Myocyte (in vitro differentiated cells): ENCODE data around the gene NRAS. TPM values are rescaled to one million over a fixed set of nuclear protein-coding genes. Genes with fewer than 3 reads are reported as not detected.
A peak's percentile ranks its signal among the peaks of the same experiment; 100 is the strongest.
"Not testable (repeated sequence)": the region's sequence is repeated elsewhere in the genome, so short reads cannot be mapped to it uniquely, and the experiment has no call there.

ENCODE experiments used
- DNase-seq: peaks from one replicate; pipeline ENCODE4 v3.0.0-alpha.2; 2012; ENCODE audit warnings: low read depth
- polyA plus RNA-seq: library from polyadenylated mRNA; unstranded; fragments of >200 nt; gene quantifications from one replicate; pipeline ENCODE4 v1.2.1, GENCODE V29; 2012; ENCODE audit warnings: missing spikeins
- total RNA-seq: library from RNA; depleted of rRNA; stranded (reverse); fragments of >200 nt; gene quantifications from 2 replicates; pipeline ENCODE4 v1.2.3, GENCODE V29; 2014

Gene NRAS
- 57.6 and 70.7 TPM in 2 replicates for total RNA-seq
- polyA plus RNA-seq, result 22.2 TPM

- DNase-seq, result peak; percentile 94
These were observed at the start of gene NRAS for GRCh38 chr1:114716304-114717170. NRAS (minus strand) TSS chr1:114716771; CDS start chr1:114716160, 611 bp downstream.

GRCh38 chr1:114764689-114765088 is 48.1 kb upstream of the NRAS start:
- DNase-seq, result no peak

GRCh38 chr1:114758256-114758832 is 41.8 kb upstream of the NRAS start:
- DNase-seq, result peak; percentile 24

- DNase-seq, result peak; percentile 99
These were observed 41.1 kb upstream of the NRAS start, which contains the start of gene CSDE1 for GRCh38 chr1:114757455-114758255. CSDE1 (minus strand) TSS chr1:114757984; CDS start chr1:114739890, 18,094 bp downstream.

- DNase-seq, result peak; percentile 49
These were observed 40.4 kb upstream of the NRAS start for GRCh38 chr1:114756949-114757454.

GRCh38 chr1:114756009-114756892 is 39.7 kb upstream of the NRAS start:
- peak; percentile 83 for DNase-seq

GRCh38 chr1:114755006-114755931 is 38.7 kb upstream of the NRAS start:
- no peak for DNase-seq

- DNase-seq, result not testable (repeated sequence)
These were observed 37.1 kb upstream of the NRAS start for GRCh38 chr1:114753702-114754101.

GRCh38 chr1:114753143-114753542 is 36.6 kb upstream of the NRAS start:
- no peak for DNase-seq

- peak; percentile 85 for DNase-seq
These were observed 34.2 kb upstream of the NRAS start for GRCh38 chr1:114750780-114751179.

GRCh38 chr1:114749835-114750234 is 33.3 kb upstream of the NRAS start:
- no peak for DNase-seq

- DNase-seq, result no peak
These were observed 30.0 kb upstream of the NRAS start for GRCh38 chr1:114746450-114747121.

GRCh38 chr1:114745291-114745690 is 28.7 kb upstream of the NRAS start:
- DNase-seq, result peak; percentile 79

GRCh38 chr1:114741963-114742746 is 25.6 kb upstream of the NRAS start:
- DNase-seq, result no peak

GRCh38 chr1:114740331-114740730 is 23.8 kb upstream of the NRAS start:
- DNase-seq, result no peak

- no peak for DNase-seq
These were observed 20.8 kb upstream of the NRAS start for GRCh38 chr1:114737314-114737849.

GRCh38 chr1:114735479-114735878 is 18.9 kb upstream of the NRAS start:
- no peak for DNase-seq

GRCh38 chr1:114729782-114730181 is 13.2 kb upstream of the NRAS start:
- DNase-seq, result no peak
